Thoracic aorta (tissue), 2 donors: ENCODE data around the gene SPEM3. TPM values are rescaled to one million over a fixed set of nuclear protein-coding genes. Genes with fewer than 3 reads are reported as not detected.
"Not testable (repeated sequence)": the region's sequence is repeated elsewhere in the genome, so short reads cannot be mapped to it uniquely, and the experiment has no call there.

Source experiments
- ATAC-seq: fragments of 150-250 bp; one replicate; pipeline ENCODE4 v1.8.0; 2017; ENCODE audit warnings: low read depth; ENCODE audit not compliant: insufficient number of reproducible peaks, low FRiP score
- DNase-seq: peaks from one replicate; pipeline ENCODE4 v3.0.0-alpha.2; 2020; ENCODE audit warnings: low spot score
- H3K27ac ChIP-seq, 2 donors: fragments of 200-600 bp; sonication (generic); 1 replicate in 1 of 2; 2 replicates in 1 of 2; pipeline ENCODE4 v1.5.1; 2016; ENCODE audit warnings: mild to moderate bottlenecking in 2 of 2, moderate library complexity in 2 of 2
- H3K27me3 ChIP-seq: fragments of 200-600 bp; sonication (generic); replicated peaks from 2 replicates; pipeline ENCODE4 v1.6.0; 2016; ENCODE audit warnings: mild to moderate bottlenecking; ENCODE audit not compliant: insufficient read depth
- H3K36me3 ChIP-seq: fragments of 200-600 bp; sonication (generic); one replicate; pipeline ENCODE4 v1.5.1; 2016
- H3K4me1 ChIP-seq, 2 donors: fragments of 200-600 bp; sonication (generic); 1 replicate in 1 of 2; 2 replicates in 1 of 2; pipeline versions ENCODE4 v1.5.1 to v1.6.0; 2016; ENCODE audit warnings: low read depth in 2 of 2, mild to moderate bottlenecking in 1 of 2; ENCODE audit not compliant: control insufficient read depth in 1 of 2
- H3K4me3 ChIP-seq: fragments of 200-600 bp; sonication (generic); 2 replicates; pipeline ENCODE4 v1.5.1; 2016; ENCODE audit warnings: mild to moderate bottlenecking
- H3K9me3 ChIP-seq: fragments of 200-600 bp; sonication (generic); 2 replicates; pipeline ENCODE4 v1.5.1; 2016
- total RNA-seq, 2 donors: library from RNA; depleted of rRNA; stranded (reverse); fragments of >200 nt; gene quantifications; one replicate each; pipeline versions ENCODE4 v1.1.0 to v1.2.3, GENCODE V29; 2016
- TF ChIP-seq, protein P1 (sequence below): fragments of 200-600 bp; sonication (generic); IDR thresholded peaks from one replicate; pipeline ENCODE4 v1.5.1; 2019; ENCODE audit warnings: antibody characterized with exemption

The SPEM3 gene
- total RNA-seq, 2 donors from 2014 or later: not detected

DNA sequence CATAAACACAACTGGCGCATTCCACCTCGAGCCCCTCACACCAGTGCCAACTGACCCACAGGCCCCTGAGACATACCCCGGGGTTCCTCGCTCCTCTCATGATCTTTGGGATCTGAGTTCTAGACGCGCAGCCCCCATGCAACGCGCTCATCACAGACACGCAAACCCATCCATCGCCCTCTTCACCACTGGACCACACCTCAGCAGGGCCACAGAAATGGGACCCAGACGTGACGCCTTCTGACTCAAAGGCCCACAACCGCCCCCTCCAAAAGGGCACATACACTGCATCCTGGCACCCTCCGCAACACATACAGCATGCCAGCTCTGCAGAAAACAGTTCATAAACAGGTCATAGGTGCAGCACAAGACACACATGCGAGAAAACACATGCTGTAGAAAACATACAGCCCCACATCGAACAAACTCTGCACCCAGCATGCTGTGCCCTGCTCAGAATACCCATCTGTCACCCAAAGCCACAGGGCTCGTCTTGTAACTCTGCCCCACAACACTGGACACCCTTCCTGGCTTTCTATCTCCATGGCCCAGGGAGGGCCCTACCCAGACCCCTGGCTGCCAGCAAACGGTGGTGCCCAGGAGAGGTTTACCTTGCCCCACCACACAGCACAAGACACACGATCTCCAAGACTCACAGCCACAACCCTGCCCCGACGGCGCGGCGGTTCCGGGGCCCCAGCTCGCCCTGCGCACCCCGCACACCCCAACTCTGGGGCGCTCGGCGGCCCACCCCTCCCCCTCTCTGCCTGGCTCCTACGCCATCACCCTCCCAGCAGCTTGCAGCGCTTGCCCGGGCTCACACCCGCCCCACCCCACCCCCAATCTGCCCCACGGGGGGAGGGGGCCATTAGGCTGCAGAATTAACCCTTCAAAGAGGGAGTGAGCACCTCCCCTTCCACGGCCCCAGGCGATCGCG is 49.9 kb downstream of the SPEM3 start:
- H3K4me1 ChIP-seq: peaks cover 31 to 59% of the 10 kb centered on the region in 2 donors
- no peaks in the 10 kb centered on the region for H3K9me3 ChIP-seq
- ATAC-seq (peak; percentile 11), DNase-seq (no peak)
- TF ChIP-seq, protein P1, sequence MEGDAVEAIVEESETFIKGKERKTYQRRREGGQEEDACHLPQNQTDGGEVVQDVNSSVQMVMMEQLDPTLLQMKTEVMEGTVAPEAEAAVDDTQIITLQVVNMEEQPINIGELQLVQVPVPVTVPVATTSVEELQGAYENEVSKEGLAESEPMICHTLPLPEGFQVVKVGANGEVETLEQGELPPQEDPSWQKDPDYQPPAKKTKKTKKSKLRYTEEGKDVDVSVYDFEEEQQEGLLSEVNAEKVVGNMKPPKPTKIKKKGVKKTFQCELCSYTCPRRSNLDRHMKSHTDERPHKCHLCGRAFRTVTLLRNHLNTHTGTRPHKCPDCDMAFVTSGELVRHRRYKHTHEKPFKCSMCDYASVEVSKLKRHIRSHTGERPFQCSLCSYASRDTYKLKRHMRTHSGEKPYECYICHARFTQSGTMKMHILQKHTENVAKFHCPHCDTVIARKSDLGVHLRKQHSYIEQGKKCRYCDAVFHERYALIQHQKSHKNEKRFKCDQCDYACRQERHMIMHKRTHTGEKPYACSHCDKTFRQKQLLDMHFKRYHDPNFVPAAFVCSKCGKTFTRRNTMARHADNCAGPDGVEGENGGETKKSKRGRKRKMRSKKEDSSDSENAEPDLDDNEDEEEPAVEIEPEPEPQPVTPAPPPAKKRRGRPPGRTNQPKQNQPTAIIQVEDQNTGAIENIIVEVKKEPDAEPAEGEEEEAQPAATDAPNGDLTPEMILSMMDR: no peak
- H3K4me3 ChIP-seq: peak overlapping the region; percentile 99
- H3K36me3 ChIP-seq: no peaks in the 10 kb centered on the region
- peak overlapping the region; percentile 99 to 100 for H3K27ac ChIP-seq
- no peaks in the 10 kb centered on the region for H3K27me3 ChIP-seq

DNA sequence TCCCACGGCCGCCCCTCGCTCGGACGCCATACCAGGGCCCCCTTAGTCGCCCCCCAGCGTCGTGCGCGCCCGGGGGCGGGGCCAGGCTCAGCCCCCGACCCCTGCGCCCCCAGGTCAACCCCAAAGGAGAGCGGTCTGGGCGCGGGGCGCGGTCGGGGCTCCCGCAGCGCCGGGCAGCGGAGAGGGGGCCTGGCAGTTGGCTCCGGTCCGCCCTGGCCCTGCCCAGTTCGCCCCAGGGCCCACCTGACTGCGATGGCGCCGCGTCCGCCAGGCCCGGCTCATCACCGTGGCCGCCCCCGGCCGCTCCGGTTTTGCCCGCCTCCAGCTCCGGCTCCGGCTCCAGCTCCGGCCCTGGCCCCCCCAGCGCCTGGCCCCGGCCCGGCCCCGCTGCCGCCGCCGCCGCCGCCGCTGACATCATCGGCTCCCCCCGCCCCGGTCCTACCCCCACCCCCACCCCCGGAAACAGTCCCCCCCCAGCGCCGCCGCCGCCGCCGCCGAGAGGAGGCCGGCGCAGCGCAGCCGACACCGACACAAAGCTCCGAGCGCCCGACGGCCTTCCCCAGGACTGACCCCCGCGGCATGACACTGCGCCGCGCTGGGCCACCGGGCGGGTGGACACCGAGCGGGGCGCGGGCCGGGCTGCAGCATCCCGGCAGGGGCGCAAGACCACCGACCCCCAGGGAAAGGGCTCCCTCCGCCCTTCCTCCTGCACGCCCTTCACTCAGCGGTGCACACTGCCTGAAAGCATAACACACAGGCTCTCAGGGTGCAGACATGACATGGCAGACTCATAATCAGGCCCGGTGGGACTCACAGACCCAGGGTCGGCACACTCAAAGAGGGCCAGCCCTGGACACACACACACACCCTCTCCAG is 50.8 kb downstream of the SPEM3 start, which contains the start of gene ZBTB4:
Gene ZBTB4, minus strand, starts transcription at position 419 of the 876 bp plus-strand sequence. CDS start 12,830 bp downstream, outside the sequence.
- peak within 1 kb of the TSS; percentile 99 for H3K4me3 ChIP-seq
- no peak for ATAC-seq
- no peaks in the 10 kb centered on the region for H3K9me3 ChIP-seq
- H3K36me3 ChIP-seq: no peaks in the 10 kb centered on the region
- H3K4me1 ChIP-seq: peaks cover 31 to 56% of the 10 kb centered on the region in 2 donors
- H3K27me3 ChIP-seq: no peaks in the 10 kb centered on the region
- TF ChIP-seq, protein P1: no peak
- DNase-seq: no peak
- H3K27ac ChIP-seq: peak within 1 kb of the TSS; percentile 99 to 100

DNA sequence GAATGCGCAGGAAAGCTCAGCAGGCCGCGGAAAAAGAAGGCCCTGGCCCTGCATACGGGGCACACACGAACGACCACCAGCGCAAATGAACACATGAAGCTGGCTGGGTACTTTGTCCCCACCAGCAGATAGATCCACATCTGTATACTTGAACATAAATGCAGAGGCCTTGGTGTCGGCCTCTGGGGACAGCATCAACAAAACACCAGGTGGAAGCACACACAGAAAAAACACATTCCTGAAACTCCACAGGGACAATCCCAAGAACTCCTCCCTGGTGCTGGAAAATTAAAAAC is 51.4 kb downstream of the SPEM3 start:
- no peaks in the 10 kb centered on the region for H3K9me3 ChIP-seq
- TF ChIP-seq, protein P1: no peak
- no peak for DNase-seq
- peak overlapping the region; percentile 99 for H3K4me3 ChIP-seq
- peak overlapping the region; percentile 99 to 100 for H3K27ac ChIP-seq
- H3K27me3 ChIP-seq: no peaks in the 10 kb centered on the region
- peaks cover 30 to 52% of the 10 kb centered on the region in 2 donors for H3K4me1 ChIP-seq
- no peaks in the 10 kb centered on the region for H3K36me3 ChIP-seq
- ATAC-seq: no peak

DNA sequence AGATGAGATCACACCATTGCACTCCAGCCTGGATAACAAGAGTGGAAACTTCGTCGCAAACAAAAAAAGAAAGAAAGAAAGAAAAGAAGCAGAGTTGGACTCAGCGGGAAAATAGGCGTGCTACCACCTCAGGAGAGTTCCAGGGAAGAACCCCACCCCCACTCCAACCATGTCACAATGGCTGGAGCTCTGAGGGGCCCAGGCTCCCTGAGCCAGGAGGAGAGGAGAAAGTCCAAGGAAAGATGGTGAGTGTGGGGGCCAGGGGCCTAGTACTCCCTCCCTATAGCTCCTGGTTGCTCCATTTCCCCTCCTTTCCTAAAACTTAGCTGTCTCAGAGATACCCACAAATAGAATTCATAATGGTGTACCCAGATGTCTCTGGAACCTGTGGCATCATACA is 52.6 kb downstream of the SPEM3 start, which contains the start of gene SLC35G6:
Gene SLC35G6, plus strand, starts transcription at position 172 of the 400 bp plus-strand sequence. Its CDS starts 71 bp downstream, at position 243.
- Histone ChIP-seq H3K4me3 (peak within 1 kb of the TSS; percentile 99), H3K27ac (peak within 1 kb of the TSS; percentile 99 to 100), H3K4me1 (peaks cover 29 to 52% of the 10 kb centered on the region in 2 donors)
- H3K9me3 ChIP-seq, H3K36me3 ChIP-seq, DNase-seq, H3K27me3 ChIP-seq, ATAC-seq: not testable (repeated sequence)

DNA sequence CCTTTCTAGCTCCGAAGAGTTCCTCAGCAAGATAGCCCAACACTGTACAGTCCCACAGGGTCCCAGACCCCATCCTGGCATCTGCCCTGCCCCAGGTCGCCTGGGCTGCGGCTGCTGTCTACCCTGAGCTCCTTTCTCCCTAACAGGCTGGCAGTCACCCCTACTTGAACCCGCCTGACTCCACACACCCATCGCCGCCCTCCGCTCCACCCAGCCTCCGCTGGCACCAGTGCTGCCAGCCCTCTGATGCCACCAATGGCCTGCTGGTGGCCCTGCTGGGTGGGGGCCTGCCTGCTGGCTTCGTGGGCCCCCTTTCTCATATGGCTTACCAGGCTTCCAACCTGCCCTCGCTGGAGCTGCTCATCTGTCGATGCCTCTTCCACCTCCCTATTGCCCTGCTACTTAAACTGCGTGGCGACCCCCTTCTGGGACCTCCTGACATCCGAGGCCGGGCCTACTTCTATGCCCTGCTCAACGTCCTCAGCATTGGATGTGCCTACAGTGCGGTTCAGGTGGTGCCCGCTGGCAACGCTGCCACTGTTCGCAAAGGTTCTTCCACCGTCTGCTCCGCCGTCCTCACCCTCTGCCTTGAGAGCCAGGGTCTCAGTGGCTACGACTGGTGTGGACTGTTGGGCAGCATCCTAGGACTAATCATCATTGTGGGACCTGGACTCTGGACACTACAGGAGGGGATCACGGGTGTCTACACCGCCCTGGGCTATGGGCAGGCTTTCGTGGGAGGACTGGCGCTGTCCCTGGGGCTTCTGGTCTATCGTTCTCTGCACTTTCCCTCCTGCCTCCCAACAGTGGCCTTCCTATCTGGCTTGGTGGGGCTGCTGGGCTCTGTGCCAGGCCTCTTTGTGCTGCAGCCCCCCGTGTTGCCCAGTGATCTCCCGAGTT is 53.4 kb downstream of the SPEM3 start:
- H3K27me3 ChIP-seq, H3K9me3 ChIP-seq, H3K4me3 ChIP-seq, H3K36me3 ChIP-seq, ATAC-seq, DNase-seq: not testable (repeated sequence)
- H3K27ac ChIP-seq: peak overlapping the region in 1 of 2 donors; percentile 99
- peaks cover 29 to 52% of the 10 kb centered on the region in 2 donors for H3K4me1 ChIP-seq

Other genes with a start within 250 kb of the SPEM3 start
- 1 to 10 TPM; 1.9 to 5.4 TPM for gene ASGR1, start 249.5 kb upstream of the SPEM3 start, total RNA-seq
- 10 to 100 TPM; 14.0 to 14.8 TPM for gene DLG4, start 209.0 kb upstream of the SPEM3 start, total RNA-seq
- 100 to 1,000 TPM; 369 to 471 TPM for gene ACADVL, start 208.9 kb upstream of the SPEM3 start, total RNA-seq
- 10 to 100 TPM; 52.8 to 68.5 TPM for gene DVL2, start 194.3 kb upstream of the SPEM3 start, total RNA-seq
- 10 to 100 TPM; 25.1 to 44.7 TPM for gene PHF23, start 189.4 kb upstream of the SPEM3 start, total RNA-seq
- gene GABARAP, start 186.4 kb upstream of the SPEM3 start, total RNA-seq: 100 to 1,000 TPM; 187 to 446 TPM
- gene CTDNEP1, start 177.1 kb upstream of the SPEM3 start, total RNA-seq: 10 to 100 TPM; 51.3 to 51.7 TPM
- 10 to 100 TPM; 15.8 to 19.0 TPM for gene ELP5, start 176.6 kb upstream of the SPEM3 start, total RNA-seq
- under 1 TPM in 1 of 2 donors, not detected in 1; 0.41 TPM for gene CLDN7, start 166.4 kb upstream of the SPEM3 start, total RNA-seq
- 1 to 10 TPM; 1.2 to 7.7 TPM for gene SLC2A4, start 147.1 kb upstream of the SPEM3 start, total RNA-seq
- gene YBX2, start 134.2 kb upstream of the SPEM3 start, total RNA-seq: not detected
- gene EIF5A, start 121.2 kb upstream of the SPEM3 start, total RNA-seq: 100 to 1,000 TPM; 118 to 130 TPM
- gene GPS2, start 113.5 kb upstream of the SPEM3 start, total RNA-seq: 10 to 100 TPM; 66.5 to 100.0 TPM
- 10 to 100 TPM; 24.4 to 45.3 TPM for gene NEURL4, start 99.5 kb upstream of the SPEM3 start, total RNA-seq
- gene ACAP1, start 92.3 kb upstream of the SPEM3 start, total RNA-seq: 1 to 10 TPM; 6.8 to 9.9 TPM
- 10 to 100 TPM; 13.3 to 20.2 TPM for gene KCTD11, start 76.7 kb upstream of the SPEM3 start, total RNA-seq
- not detected for gene TMEM95, start 73.7 kb upstream of the SPEM3 start, total RNA-seq
- gene TNK1, start 47.8 kb upstream of the SPEM3 start, total RNA-seq: 1 to 10 TPM; 3.7 to 4.7 TPM
- 10 to 100 TPM; 31.0 to 49.4 TPM for gene PLSCR3, start 34.3 kb upstream of the SPEM3 start, total RNA-seq
- gene TMEM256, start 24.8 kb upstream of the SPEM3 start, total RNA-seq: 10 to 100 TPM; 27.9 to 88.9 TPM
- 10 to 100 TPM in 1 of 2 donors, 1 to 10 TPM in 1; 9.2 to 20.8 TPM for gene NLGN2, start 21.0 kb upstream of the SPEM3 start, total RNA-seq
- not detected for gene SPEM1, start 8.5 kb upstream of the SPEM3 start, total RNA-seq
- gene SPEM2, start 3.2 kb upstream of the SPEM3 start, total RNA-seq: not detected
- 1 to 10 TPM; 7.7 to 9.7 TPM for gene TMEM102, start 6.6 kb downstream of the SPEM3 start, total RNA-seq
- under 1 TPM in 1 of 2 donors, not detected in 1; 0.68 TPM for gene FGF11, start 10.7 kb downstream of the SPEM3 start, total RNA-seq
- gene CHRNB1, start 16.2 kb downstream of the SPEM3 start, total RNA-seq: 10 to 100 TPM; 11.6 to 17.6 TPM
- gene ZBTB4, start 50.8 kb downstream of the SPEM3 start, total RNA-seq: 10 to 100 TPM; 56.2 to 72.3 TPM
- not detected for gene SLC35G6, start 52.6 kb downstream of the SPEM3 start, total RNA-seq
- gene POLR2A, start 55.5 kb downstream of the SPEM3 start, total RNA-seq: 100 to 1,000 TPM in 1 of 2 donors, 10 to 100 TPM in 1; 77.8 to 151 TPM
- gene TNFSF12, start 120.2 kb downstream of the SPEM3 start, total RNA-seq: 10 to 100 TPM; 54.6 to 98.3 TPM
- gene TNFSF13, start 129.9 kb downstream of the SPEM3 start, total RNA-seq: 10 to 100 TPM; 40.5 to 49.2 TPM
- 10 to 100 TPM; 47.0 to 80.7 TPM for gene SENP3, start 133.1 kb downstream of the SPEM3 start, total RNA-seq
- gene CD68, start 150.8 kb downstream of the SPEM3 start, total RNA-seq: 100 to 1,000 TPM in 1 of 2 donors, 10 to 100 TPM in 1; 70.8 to 133 TPM
- 10 to 100 TPM; 31.1 to 38.9 TPM for gene MPDU1, start 155.0 kb downstream of the SPEM3 start, total RNA-seq
- 1 to 10 TPM in 1 of 2 donors, under 1 TPM in 1; 0.81 to 2.8 TPM for gene SOX15, start 161.2 kb downstream of the SPEM3 start, total RNA-seq
- 10 to 100 TPM; 42.8 to 53.9 TPM for gene FXR2, start 186.0 kb downstream of the SPEM3 start, total RNA-seq
- 10 to 100 TPM; 29.8 to 30.9 TPM for gene SAT2, start 199.0 kb downstream of the SPEM3 start, total RNA-seq
- not detected for gene SHBG, start 201.3 kb downstream of the SPEM3 start, total RNA-seq
- 1 to 10 TPM; 1.1 to 1.4 TPM for gene ATP1B2, start 222.1 kb downstream of the SPEM3 start, total RNA-seq